Thyroid gland (tissue), 4 donors: ENCODE results near the gene CD96.

Source experiments
- CTCF ChIP-seq, 6 experiments: fragments of 200-600 bp in 3 of 6; fragments of 450-650 bp in 3 of 6; sonication (generic) in 3 of 6; IDR thresholded peaks; one replicate each; pipeline ENCODE4 v1.5.1; 2016 to 2019; ENCODE audit warnings: antibody characterized with exemption in 6 of 6, mild to moderate bottlenecking in 2 of 6, inconsistent platforms in 1 of 6, moderate library complexity in 1 of 6
- POLR2A ChIP-seq, 2 donors: fragments of 450-650 bp; IDR thresholded peaks; one replicate each; pipeline ENCODE4 v1.6.1; 2017; ENCODE audit warnings: antibody characterized with exemption in 2 of 2, mild to moderate bottlenecking in 2 of 2, moderate library complexity in 1 of 2

- TF ChIP-seq CTCF (IDR thresholded peaks at IDR 0.05) = no peak
- TF ChIP-seq POLR2A (IDR thresholded peaks at IDR 0.05) = no peak
Measured at GRCh38 chr3:111570404-111571030, 28.5 kb downstream of the CD96 start.
